Activated B cell treated with CpG ODN at 0.5 μM for 24 hours (primary cell): Measurements from ENCODE around the gene SLC1A2. TPM values are rescaled to one million over a fixed set of nuclear protein-coding genes. Genes with fewer than 3 reads are reported as not detected.

Experiments
- ATAC-seq: fragments of 200-7000 bp; cut with Tn5 transposase; one replicate; pipeline ENCODE4 v1.10.0; 2021; ENCODE audit warnings: low read depth, mild to moderate bottlenecking, moderate library complexity
- CTCF ChIA-PET: fragments of 350-600 bp; sonication (Branson Sonifier 250); formaldehyde crosslinking; loops from one replicate; lab custom pipeline; 2021; ENCODE audit warnings: antibody characterized with exemption; lab: Charles Lee
- POLR2A ChIA-PET: fragments of 350-600 bp; sonication (Branson Sonifier 250); formaldehyde crosslinking; loops from one replicate; lab custom pipeline; 2021; ENCODE audit warnings: antibody characterized with exemption; lab: Charles Lee
- DNase-seq: peaks from one replicate; pipeline ENCODE4 v3.0.0; 2022
- H3K27ac Mint-ChIP-seq: one replicate; pipeline ENCODE4 v1.8.0; 2020; ENCODE audit warnings: mixed read lengths
- H3K27me3 Mint-ChIP-seq: one replicate; pipeline ENCODE4 v1.8.0; 2021; ENCODE audit warnings: mixed read lengths
- H3K36me3 Mint-ChIP-seq: one replicate; pipeline ENCODE4 v1.8.0; 2021; ENCODE audit warnings: low read depth, mixed read lengths
- H3K4me1 Mint-ChIP-seq: one replicate; pipeline ENCODE4 v1.8.0; 2021; ENCODE audit warnings: mixed read lengths
- H3K4me3 Mint-ChIP-seq: one replicate; pipeline ENCODE4 v1.8.0; 2020; ENCODE audit warnings: mild to moderate bottlenecking, mixed read lengths
- H3K9me3 Mint-ChIP-seq: one replicate; pipeline ENCODE4 v1.8.0; 2020; ENCODE audit warnings: mixed read lengths
- CTCF ChIP-seq: fragments of 200-600 bp; IDR thresholded peaks from one replicate; pipeline ENCODE4 v1.8.0; 2022; ENCODE audit warnings: antibody characterized with exemption, mild to moderate bottlenecking
- intact Hi-C: fragments of 100-400 bp; cut with micrococcal nuclease; formaldehyde crosslinking; loops from one replicate; pipeline ENCODE4 v1.15.1; 2024
- total RNA-seq: library from RNA; stranded (reverse); gene quantifications from 2 replicates; pipeline ENCODE4 v1.2.3, GENCODE V29; 2022

Gene SLC1A2
- total RNA-seq, 1 donor from 2014 or later: not detected

GRCh38 chr11:35302398-35302797, 117.0 kb downstream of the SLC1A2 start:
- no peak for TF ChIP-seq CTCF
- intact Hi-C loops: no loop called here
- Mint-ChIP-seq H3K4me3 (no peak overlapping the region), H3K36me3 (no peaks in the 10 kb centered on the region), H3K4me1 (peaks cover 7% of the 10 kb centered on the region), H3K27me3 (no peaks in the 10 kb centered on the region), H3K9me3 (no peaks in the 10 kb centered on the region), H3K27ac (no peak overlapping the region)
- ChIA-PET CTCF (no interaction called here), POLR2A (no interaction called here)
- DNase-seq (no peak), ATAC-seq (no peak)

GRCh38 chr11:35298369-35298768, 121.0 kb downstream of the SLC1A2 start:
- DNase-seq: no peak
- H3K4me3 Mint-ChIP-seq: no peak overlapping the region
- no peaks in the 10 kb centered on the region for H3K36me3 Mint-ChIP-seq
- no peaks in the 10 kb centered on the region for H3K27me3 Mint-ChIP-seq
- H3K9me3 Mint-ChIP-seq: no peaks in the 10 kb centered on the region
- no peak for ATAC-seq
- intact Hi-C loops: no loop called here
- TF ChIP-seq CTCF: no peak
- POLR2A ChIA-PET: no interaction called here
- H3K4me1 Mint-ChIP-seq: peaks cover 3% of the 10 kb centered on the region
- CTCF ChIA-PET: no interaction called here
- H3K27ac Mint-ChIP-seq: no peak overlapping the region

GRCh38 chr11:35295751-35296150, 123.6 kb downstream of the SLC1A2 start:
- Mint-ChIP-seq H3K27me3 (no peaks in the 10 kb centered on the region), H3K36me3 (no peaks in the 10 kb centered on the region), H3K9me3 (no peaks in the 10 kb centered on the region), H3K4me3 (no peak overlapping the region), H3K27ac (no peak overlapping the region), H3K4me1 (peaks cover 8% of the 10 kb centered on the region)
- CTCF ChIA-PET: no interaction called here
- intact Hi-C loops: no loop called here
- TF ChIP-seq CTCF: no peak
- ATAC-seq: no peak
- DNase-seq: no peak
- POLR2A ChIA-PET: no interaction called here

- Mint-ChIP-seq H3K27ac (no peak overlapping the region), H3K9me3 (no peaks in the 10 kb centered on the region), H3K36me3 (no peaks in the 10 kb centered on the region), H3K4me1 (peaks cover 17% of the 10 kb centered on the region), H3K27me3 (no peaks in the 10 kb centered on the region), H3K4me3 (no peak overlapping the region)
- no peak for ATAC-seq
- ChIA-PET CTCF (interaction anchor here (1.4 kb wide), 1 partner anchor 12 kb away, joined by 3 read pairs; no protein-coding TSS in a partner anchor), POLR2A (no interaction called here)
- intact Hi-C loops: no loop called here
- no peak for TF ChIP-seq CTCF
- DNase-seq: no peak
These were observed 125.7 kb downstream of the SLC1A2 start for GRCh38 chr11:35293699-35294098.

- ChIA-PET POLR2A (no interaction called here), CTCF (no interaction called here)
- no peaks in the 10 kb centered on the region for H3K9me3 Mint-ChIP-seq
- peaks cover 17% of the 10 kb centered on the region for H3K4me1 Mint-ChIP-seq
- H3K27ac Mint-ChIP-seq: no peak overlapping the region
- DNase-seq (no peak), ATAC-seq (no peak)
- H3K4me3 Mint-ChIP-seq: no peak overlapping the region
- intact Hi-C loops: no loop called here
- H3K36me3 Mint-ChIP-seq: no peaks in the 10 kb centered on the region
- no peak for TF ChIP-seq CTCF
- no peaks in the 10 kb centered on the region for H3K27me3 Mint-ChIP-seq
These were observed 126.3 kb downstream of the SLC1A2 start for GRCh38 chr11:35293035-35293434.
